Prostate gland (tissue), 2 donors: Measurements from ENCODE around the gene KLK4. TPM values are rescaled to one million over a fixed set of nuclear protein-coding genes. Genes with fewer than 3 reads are reported as not detected.
A peak's percentile ranks its signal among the peaks of the same experiment; 100 is the strongest.

Source experiments
- DNase-seq: peaks from one replicate; pipeline ENCODE4 v3.0.0-alpha.2; 2019; ENCODE audit warnings: low spot score
- H3K27ac ChIP-seq, 2 donors: fragments of 200-600 bp; sonication (generic); 2 replicates each; pipeline ENCODE4 v1.5.1; 2017 to 2019
- H3K27me3 ChIP-seq: fragments of 200-600 bp; sonication (generic); replicated peaks from 2 replicates; pipeline ENCODE4 v1.5.1; 2019; ENCODE audit not compliant: insufficient read depth
- H3K36me3 ChIP-seq, 2 donors: fragments of 200-600 bp; sonication (generic); 1 replicate in 1 of 2; 2 replicates in 1 of 2; pipeline versions ENCODE4 v1.5.1 to v1.8.1; 2017 to 2019
- H3K4me1 ChIP-seq: fragments of 200-600 bp; sonication (generic); replicated peaks from 2 replicates; pipeline ENCODE4 v1.5.1; 2019
- H3K4me3 ChIP-seq, 2 donors: fragments of 200-600 bp; sonication (generic); 2 replicates each; pipeline ENCODE4 v1.5.1; 2017 to 2019
- H3K9me3 ChIP-seq: fragments of 200-600 bp; sonication (generic); 2 replicates; pipeline ENCODE4 v1.5.1; 2017
- CTCF ChIP-seq, 4 experiments: fragments of 200-600 bp in 2 of 4; fragments of 450-650 bp in 2 of 4; sonication (generic) in 2 of 4; IDR thresholded peaks; 1 replicate in 3 of 4; 2 replicates in 1 of 4; pipeline ENCODE4 v1.5.1; 2016 to 2019; ENCODE audit warnings: antibody characterized with exemption in 4 of 4, mild to moderate bottlenecking in 2 of 4, moderate library complexity in 2 of 4
- POLR2A ChIP-seq: fragments of 450-650 bp; IDR thresholded peaks from one replicate; pipeline ENCODE4 v1.6.1; 2016; ENCODE audit warnings: antibody characterized with exemption, mild to moderate bottlenecking
- POLR2AphosphoS5 ChIP-seq: sonication (generic); formaldehyde crosslinking; IDR thresholded peaks from one replicate; pipeline ENCODE4 v1.6.1; 2017; ENCODE audit warnings: antibody characterized with exemption
- WGBS: methylation state at CpG from one replicate; pipeline ENCODE4 v1.1.5; 2018; 5-methylcytosine and 5-hydroxymethylcytosine counted together
- intact Hi-C: fragments of 100-400 bp; cut with DNase I; formaldehyde crosslinking; loops from one replicate; pipeline ENCODE4 v1.14.2; 2022
- total RNA-seq, 2 donors: library from RNA; depleted of rRNA; stranded (reverse); fragments of >200 nt; gene quantifications; one replicate each; pipeline ENCODE4 v1.1.0, GENCODE V29; 2016

Gene KLK4
- total RNA-seq, 2 donors from 2014 or later, result 188 to 330 TPM

- intact Hi-C loops, result no loop called here
- 5% methylated on average over 36 of the region's 36 CpGs for WGBS
- Histone ChIP-seq H3K9me3 (no peaks in the 10 kb centered on the region), H3K36me3 (no peaks in the 10 kb centered on the region), H3K27me3 (no peaks in the 10 kb centered on the region), H3K4me3 (peak overlapping the region; percentile 40 to 59), H3K4me1 (no peaks in the 10 kb centered on the region), H3K27ac (peak overlapping the region; percentile 79 to 92)
- peak; percentile 92 for DNase-seq
- peak; percentile 56 for TF ChIP-seq POLR2A
- TF ChIP-seq POLR2AphosphoS5, result peak; percentile 92
- no peak for TF ChIP-seq CTCF (IDR thresholded peaks at IDR 0.05)
Observed at GRCh38 chr19:50909240-50910070, 1.7 kb downstream of the KLK4 start.

GRCh38 chr19:50908336-50908735 is 2.9 kb downstream of the KLK4 start:
- no peaks in the 10 kb centered on the region for H3K27me3 ChIP-seq
- no peaks in the 10 kb centered on the region for H3K9me3 ChIP-seq
- TF ChIP-seq POLR2A (no peak), CTCF (IDR thresholded peaks at IDR 0.05) (no peak), POLR2AphosphoS5 (no peak)
- peak overlapping the region; percentile 79 to 92 for H3K27ac ChIP-seq
- intact Hi-C loops, result no loop called here
- DNase-seq, result no peak
- WGBS, result 48% methylated on average over 25 of the region's 25 CpGs
- no peaks in the 10 kb centered on the region for H3K4me1 ChIP-seq
- peak overlapping the region; percentile 40 to 59 for H3K4me3 ChIP-seq
- no peaks in the 10 kb centered on the region for H3K36me3 ChIP-seq

- TF ChIP-seq CTCF (IDR thresholded peaks at IDR 0.05), result peak in 3 of 4 experiments; percentile 31 to 53 (median 52)
- peak; percentile 45 for TF ChIP-seq POLR2AphosphoS5
- TF ChIP-seq POLR2A, result no peak
- Histone ChIP-seq H3K9me3 (no peaks in the 10 kb centered on the region), H3K4me3 (peak overlapping the region; percentile 12 to 59), H3K4me1 (no peaks in the 10 kb centered on the region), H3K36me3 (no peaks in the 10 kb centered on the region), H3K27ac (peak overlapping the region; percentile 79 to 92), H3K27me3 (no peaks in the 10 kb centered on the region)
- WGBS, result 20% methylated on average over 5 of the region's 5 CpGs
- peak; percentile 47 for DNase-seq
- intact Hi-C loops, result no loop called here
Observed at GRCh38 chr19:50906217-50906616, 5.0 kb downstream of the KLK4 start.

GRCh38 chr19:50902640-50903039 is 8.6 kb downstream of the KLK4 start:
- H3K9me3 ChIP-seq, result no peaks in the 10 kb centered on the region
- H3K4me1 ChIP-seq, result no peaks in the 10 kb centered on the region
- H3K27ac ChIP-seq, result peak overlapping the region in 1 of 2 donors; percentile 92
- 67% methylated on average over 4 of the region's 4 CpGs for WGBS
- H3K36me3 ChIP-seq, result no peaks in the 10 kb centered on the region
- intact Hi-C loops, result no loop called here
- DNase-seq, result no peak
- H3K27me3 ChIP-seq, result no peaks in the 10 kb centered on the region
- TF ChIP-seq POLR2AphosphoS5 (no peak), CTCF (IDR thresholded peaks at IDR 0.05) (no peak), POLR2A (no peak)
- no peak overlapping the region for H3K4me3 ChIP-seq

GRCh38 chr19:50899569-50899968 is 11.6 kb downstream of the KLK4 start:
- DNase-seq, result no peak

More at GRCh38 chr19:50899569-50899968, 11.6 kb downstream of the KLK4 start:
- Histone ChIP-seq H3K4me3 (no peak overlapping the region), H3K36me3 (no peaks in the 10 kb centered on the region), H3K27me3 (no peaks in the 10 kb centered on the region), H3K4me1 (no peaks in the 10 kb centered on the region), H3K9me3 (no peaks in the 10 kb centered on the region), H3K27ac (peak overlapping the region; percentile 23 to 68)
- 83% methylated on average over 3 of the region's 3 CpGs for WGBS
- intact Hi-C loops, result no loop called here
- TF ChIP-seq POLR2A, result no peak
- TF ChIP-seq POLR2AphosphoS5, result no peak
- TF ChIP-seq CTCF (IDR thresholded peaks at IDR 0.05), result no peak
